Measurements from ENCODE around the gene PREX1. TPM values are rescaled to one million over a fixed set of nuclear protein-coding genes. Genes with fewer than 3 reads are reported as not detected.

Gene PREX1
- total and polyA plus RNA-seq, 2 donors (not counting 3 experiments of a cell fraction or from before 2014, with no cell fraction given): 51.3 to 72.9 TPM

GRCh38 chr20:48686238-48687116 is 141.3 kb downstream of the PREX1 start:
- peak; percentile 92 for FAIRE-seq
- Histone ChIP-seq H3K9me3 (replicated peaks; ENCODE audit: control insufficient read depth, insufficient read depth, low read length) (no peaks in the 10 kb centered on the region), H3K4me2 (ENCODE audit: insufficient read depth, low read length) (no peak overlapping the region), H3K9me1 (replicated peaks; ENCODE audit: control insufficient read depth, extremely low read depth, insufficient read depth, low read length) (no peaks in the 10 kb centered on the region), H3K4me1 (ENCODE audit: control insufficient read depth, extremely low read depth, insufficient read depth, low read length) (peaks cover 56% of the 10 kb centered on the region), H3K27ac (ENCODE audit: insufficient read depth, low read depth, low read length) (peak overlapping the region; percentile 5), H3K4me3 (replicated peaks in 1 of 3; ENCODE audit: insufficient read depth in 1 of 3, low read depth in 1 of 3, low read length in 3 of 3) (no peak overlapping the region), H3K79me2 (ENCODE audit: control insufficient read depth, insufficient read depth, low read length) (no peaks in the 10 kb centered on the region), H2AFZ (ENCODE audit: low read depth, low read length) (no peak overlapping the region), H3K27me3 (ENCODE audit: control insufficient read depth in 2 of 2, insufficient read depth in 2 of 2, low read length in 2 of 2) (no peaks in the 10 kb centered on the region), H3K36me3 (ENCODE audit: control insufficient read depth in 2 of 2, extremely low read depth in 1 of 2, insufficient read depth in 2 of 2, low read length in 2 of 2) (peaks cover 3 to 15% of the 10 kb centered on the region in 2 experiments), H4K20me1 (replicated peaks; ENCODE audit: control insufficient read depth, extremely low read depth, insufficient read depth, low read length) (no peaks in the 10 kb centered on the region), H3K9ac (replicated peaks; ENCODE audit: extremely low read depth, insufficient read depth, low read length) (no peak overlapping the region)
- no TSS peak for BruUV-seq (replicated peaks)
- ChIA-PET CTCF (interaction anchor here (0.6 to 1.8 kb wide), 5 partner anchors 8 to 219 kb away, joined by 3 to 10 read pairs (median 3); no protein-coding TSS in a partner anchor), POLR2A (no interaction called here)
- intact Hi-C loops (cut with micrococcal nuclease) (no loop called here), dilution Hi-C loops (cut with MboI; ENCODE audit: extremely low pct_ligation_motif_present, low sequenced_read_pairs) (no loop called here)
- TF ChIP-seq GATA2 (IDR thresholded peaks at IDR 0.05; ENCODE audit: insufficient read depth, insufficient read length, low read depth, low read length) (peak; percentile 42), POLR2AphosphoS5 (IDR thresholded peaks at IDR 0.05; ENCODE audit: insufficient read depth, low read depth, low read length) (no peak)
- DNase-seq (ENCODE audit: low read depth, low spot score): peak; percentile 61

DNA sequence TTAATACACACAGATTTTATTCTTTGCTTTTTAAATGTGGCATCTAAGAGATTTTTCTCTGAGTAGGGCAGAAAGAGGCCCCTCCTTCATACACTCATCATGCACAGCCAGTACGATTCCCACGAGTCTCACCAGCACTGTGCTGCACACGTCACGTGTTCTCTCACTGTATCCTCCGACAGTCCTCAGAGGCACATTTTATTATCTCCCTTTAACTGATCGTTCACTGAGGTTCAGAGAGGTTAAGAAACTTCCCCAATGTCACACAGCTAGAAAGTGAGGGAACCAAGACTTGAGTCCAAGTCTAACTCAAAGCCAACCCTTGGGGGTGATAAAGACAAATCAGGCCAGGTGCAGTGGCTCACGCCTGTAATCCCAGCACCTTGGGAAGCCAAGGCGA is 142.5 kb downstream of the PREX1 start:
- Histone ChIP-seq H3K27ac (ENCODE audit: insufficient read depth, low read depth, low read length) (no peak overlapping the region), H3K9me1 (replicated peaks; ENCODE audit: control insufficient read depth, extremely low read depth, insufficient read depth, low read length) (no peaks in the 10 kb centered on the region), H3K4me1 (ENCODE audit: control insufficient read depth, extremely low read depth, insufficient read depth, low read length) (peaks cover 56% of the 10 kb centered on the region), H3K36me3 (ENCODE audit: control insufficient read depth in 2 of 2, extremely low read depth in 1 of 2, insufficient read depth in 2 of 2, low read length in 2 of 2) (peaks cover 8 to 12% of the 10 kb centered on the region in 2 experiments), H3K27me3 (ENCODE audit: control insufficient read depth in 2 of 2, insufficient read depth in 2 of 2, low read length in 2 of 2) (no peaks in the 10 kb centered on the region), H2AFZ (ENCODE audit: low read depth, low read length) (no peak overlapping the region), H3K4me2 (ENCODE audit: insufficient read depth, low read length) (peak overlapping the region; percentile 18), H3K79me2 (ENCODE audit: control insufficient read depth, insufficient read depth, low read length) (no peaks in the 10 kb centered on the region), H3K4me3 (replicated peaks in 1 of 3; ENCODE audit: insufficient read depth in 1 of 3, low read depth in 1 of 3, low read length in 3 of 3) (no peak overlapping the region), H3K9ac (replicated peaks; ENCODE audit: extremely low read depth, insufficient read depth, low read length) (no peak overlapping the region), H3K9me3 (replicated peaks; ENCODE audit: control insufficient read depth, insufficient read depth, low read length) (no peaks in the 10 kb centered on the region), H4K20me1 (replicated peaks; ENCODE audit: control insufficient read depth, extremely low read depth, insufficient read depth, low read length) (no peaks in the 10 kb centered on the region)
- DNase-seq (ENCODE audit: low read depth, low spot score) (no peak), FAIRE-seq (no peak)
- ChIA-PET POLR2A (no interaction called here), CTCF (interaction anchor here (1.8 kb wide), 1 partner anchor 28 kb away, joined by 10 read pairs; no protein-coding TSS in a partner anchor)
- BruUV-seq (replicated peaks): no TSS peak
- intact Hi-C loops (cut with micrococcal nuclease) (no loop called here), dilution Hi-C loops (cut with MboI; ENCODE audit: extremely low pct_ligation_motif_present, low sequenced_read_pairs) (no loop called here)
- no peak for TF ChIP-seq GATA2 (IDR thresholded peaks at IDR 0.05; ENCODE audit: insufficient read depth, insufficient read length, low read depth, low read length)
- TF ChIP-seq EZH2 (IDR thresholded peaks at IDR 0.05; ENCODE audit: borderline replicate concordance, low read depth, low read length, severe bottlenecking): no peak
- TF ChIP-seq MYC (IDR thresholded peaks at IDR 0.05; ENCODE audit: low read depth, low read length): no peak
- TF ChIP-seq FOS (IDR thresholded peaks at IDR 0.05; ENCODE audit: borderline replicate concordance, insufficient read depth, low read length): no peak
- TF ChIP-seq POLR2A (IDR thresholded peaks at IDR 0.05; ENCODE audit: low read depth, low read length): no peak
- TF ChIP-seq MAX (IDR thresholded peaks at IDR 0.05; ENCODE audit: insufficient read depth, insufficient read length): no peak
- no peak for TF ChIP-seq POLR2AphosphoS5 (IDR thresholded peaks at IDR 0.05; ENCODE audit: insufficient read depth, low read depth, low read length)
- TF ChIP-seq, protein P1, sequence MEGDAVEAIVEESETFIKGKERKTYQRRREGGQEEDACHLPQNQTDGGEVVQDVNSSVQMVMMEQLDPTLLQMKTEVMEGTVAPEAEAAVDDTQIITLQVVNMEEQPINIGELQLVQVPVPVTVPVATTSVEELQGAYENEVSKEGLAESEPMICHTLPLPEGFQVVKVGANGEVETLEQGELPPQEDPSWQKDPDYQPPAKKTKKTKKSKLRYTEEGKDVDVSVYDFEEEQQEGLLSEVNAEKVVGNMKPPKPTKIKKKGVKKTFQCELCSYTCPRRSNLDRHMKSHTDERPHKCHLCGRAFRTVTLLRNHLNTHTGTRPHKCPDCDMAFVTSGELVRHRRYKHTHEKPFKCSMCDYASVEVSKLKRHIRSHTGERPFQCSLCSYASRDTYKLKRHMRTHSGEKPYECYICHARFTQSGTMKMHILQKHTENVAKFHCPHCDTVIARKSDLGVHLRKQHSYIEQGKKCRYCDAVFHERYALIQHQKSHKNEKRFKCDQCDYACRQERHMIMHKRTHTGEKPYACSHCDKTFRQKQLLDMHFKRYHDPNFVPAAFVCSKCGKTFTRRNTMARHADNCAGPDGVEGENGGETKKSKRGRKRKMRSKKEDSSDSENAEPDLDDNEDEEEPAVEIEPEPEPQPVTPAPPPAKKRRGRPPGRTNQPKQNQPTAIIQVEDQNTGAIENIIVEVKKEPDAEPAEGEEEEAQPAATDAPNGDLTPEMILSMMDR (IDR thresholded peaks at IDR 0.05; ENCODE audit: extremely low read depth in 1 of 2, insufficient read depth in 1 of 2, low read depth in 1 of 2, low read length in 2 of 2): no peak
- no peak for TF ChIP-seq JUN (IDR thresholded peaks at IDR 0.05; ENCODE audit: borderline replicate concordance, insufficient read depth, insufficient read length, low read depth)
